IPS-20b (cell line): ENCODE measurements around the gene MET.
"Not testable (repeated sequence)": the region's sequence is repeated elsewhere in the genome, so short reads cannot be mapped to it uniquely, and the experiment has no call there.

ENCODE experiments used
- H3K27ac ChIP-seq: one replicate; pipeline ENCODE4 v1.5.1; 2013; ENCODE audit warnings: low read length
- H3K27me3 ChIP-seq: 2 replicates; pipeline ENCODE4 v1.6.1; 2013; ENCODE audit warnings: mild to moderate bottlenecking, low read length, inconsistent platforms; ENCODE audit not compliant: insufficient read depth
- H3K36me3 ChIP-seq: 2 replicates; pipeline ENCODE4 v1.6.1; 2013; ENCODE audit warnings: low read depth, mild to moderate bottlenecking, inconsistent platforms, low read length, moderate library complexity; ENCODE audit not compliant: insufficient read depth
- H3K4me1 ChIP-seq: 2 replicates; pipeline ENCODE4 v1.6.1; 2013; ENCODE audit warnings: mild to moderate bottlenecking, control low read depth, inconsistent platforms, low read length, moderate library complexity; ENCODE audit not compliant: insufficient read depth
- H3K4me3 ChIP-seq: 2 replicates; pipeline ENCODE4 v1.5.1; 2013; ENCODE audit warnings: mild to moderate bottlenecking, low read length, inconsistent platforms
- H3K9ac ChIP-seq: 2 replicates; pipeline ENCODE4 v1.6.1; 2013; ENCODE audit warnings: low read depth, mild to moderate bottlenecking, inconsistent platforms, low read length, moderate library complexity
- H3K9me3 ChIP-seq: 2 replicates; pipeline ENCODE4 v1.6.1; 2013; ENCODE audit warnings: mild to moderate bottlenecking, low read depth, low read length, inconsistent platforms; ENCODE audit not compliant: insufficient read depth

Gene MET

DNA sequence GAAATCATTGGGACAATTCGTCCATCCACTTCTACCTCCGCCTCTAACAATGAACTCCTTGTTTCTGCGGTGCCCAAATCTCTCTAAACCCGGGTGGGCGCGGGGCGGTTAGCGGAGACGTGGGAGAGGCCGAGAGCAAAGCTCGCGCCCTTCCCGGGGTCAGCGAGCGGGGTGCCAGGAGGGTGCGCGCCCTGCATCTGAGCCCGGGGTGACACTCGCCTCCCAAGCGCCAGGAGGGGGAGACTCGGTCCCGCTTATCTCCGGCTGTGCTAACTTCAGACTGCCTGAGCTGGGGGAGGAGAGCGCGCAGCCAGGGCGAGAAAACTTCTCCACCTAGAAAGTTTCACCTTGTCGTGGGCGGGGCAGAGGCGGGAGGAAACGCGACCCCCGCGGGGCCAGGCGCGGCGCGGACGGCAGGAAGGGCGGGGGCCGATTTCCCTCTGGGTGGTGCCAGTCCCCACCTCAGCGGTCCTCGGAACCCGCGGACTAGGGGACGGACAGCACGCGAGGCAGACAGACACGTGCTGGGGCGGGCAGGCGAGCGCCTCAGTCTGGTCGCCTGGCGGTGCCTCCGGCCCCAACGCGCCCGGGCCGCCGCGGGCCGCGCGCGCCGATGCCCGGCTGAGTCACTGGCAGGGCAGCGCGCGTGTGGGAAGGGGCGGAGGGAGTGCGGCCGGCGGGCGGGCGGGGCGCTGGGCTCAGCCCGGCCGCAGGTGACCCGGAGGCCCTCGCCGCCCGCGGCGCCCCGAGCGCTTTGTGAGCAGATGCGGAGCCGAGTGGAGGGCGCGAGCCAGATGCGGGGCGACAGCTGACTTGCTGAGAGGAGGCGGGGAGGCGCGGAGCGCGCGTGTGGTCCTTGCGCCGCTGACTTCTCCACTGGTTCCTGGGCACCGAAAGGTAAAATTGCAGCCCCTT is at the start of gene MET:
TSS of gene MET (plus strand) at position 516 of the 915 bp plus-strand sequence. CDS start 26,889 bp downstream, outside the sequence.
- H3K27me3 ChIP-seq, result peaks cover 45% of the 10 kb centered on the region
- H3K9ac ChIP-seq, result peak within 1 kb of the TSS; percentile 70; the same call in 1 of the 2 replicates
- H3K36me3 ChIP-seq, result no peaks in the 10 kb centered on the region
- H3K4me3 ChIP-seq, result peak within 1 kb of the TSS; percentile 89
- H3K4me1 ChIP-seq, result no peaks in the 10 kb centered on the region; the same call in 1 of the 2 replicates
- H3K9me3 ChIP-seq, result no peaks in the 10 kb centered on the region
- H3K27ac ChIP-seq, result no peak within 1 kb of the TSS

DNA sequence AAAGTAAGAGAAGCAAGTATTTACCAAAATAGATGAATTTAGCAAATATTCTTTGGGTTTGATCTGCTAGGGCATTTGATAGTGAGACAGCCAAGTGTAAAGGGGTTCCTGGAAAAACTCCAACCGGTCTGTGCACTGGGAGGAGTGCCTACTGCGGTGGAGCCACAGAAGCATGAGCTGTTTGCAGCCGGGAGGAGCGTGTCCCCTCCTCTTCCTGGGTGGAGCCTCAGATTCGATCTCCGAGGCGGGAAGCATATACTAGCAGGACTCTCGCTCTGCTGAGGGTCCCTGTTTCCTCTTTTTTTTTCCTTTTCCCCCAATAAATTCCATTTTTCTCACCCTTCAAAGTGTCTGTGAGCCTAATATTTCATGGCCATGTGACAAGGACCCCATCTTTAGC is 45.1 kb upstream of the MET start:
- H3K27me3 ChIP-seq, result no peaks in the 10 kb centered on the region
- no peaks in the 10 kb centered on the region for H3K9me3 ChIP-seq
- no peak overlapping the region for H3K9ac ChIP-seq
- no peaks in the 10 kb centered on the region for H3K36me3 ChIP-seq
- no peak overlapping the region for H3K27ac ChIP-seq
- no peak overlapping the region for H3K4me3 ChIP-seq
- no peaks in the 10 kb centered on the region for H3K4me1 ChIP-seq

DNA sequence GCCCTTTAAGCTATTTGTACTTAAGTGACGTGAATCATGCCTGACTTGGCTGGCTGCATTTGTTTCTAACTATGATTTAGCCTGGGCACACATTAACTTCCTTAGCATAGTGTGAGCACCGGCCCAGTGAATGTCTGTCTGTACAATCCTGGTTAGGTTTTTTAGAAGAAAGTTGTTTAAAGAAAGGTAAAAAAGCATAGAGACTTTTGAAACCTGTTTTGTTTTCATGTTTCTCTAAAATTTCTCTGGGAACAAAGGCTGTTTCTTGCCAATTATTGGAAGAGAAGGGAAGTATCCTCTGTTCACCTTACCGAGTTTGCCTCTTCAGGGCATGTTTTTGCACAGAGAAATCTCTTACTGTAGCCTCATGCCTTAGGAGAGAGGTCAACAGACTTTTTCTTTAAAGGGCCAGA is 42.9 kb upstream of the MET start:
- no peaks in the 10 kb centered on the region for H3K27me3 ChIP-seq
- H3K27ac ChIP-seq, result no peak overlapping the region
- no peaks in the 10 kb centered on the region for H3K4me1 ChIP-seq
- no peak overlapping the region for H3K9ac ChIP-seq
- no peaks in the 10 kb centered on the region for H3K9me3 ChIP-seq
- H3K4me3 ChIP-seq, result no peak overlapping the region
- no peaks in the 10 kb centered on the region for H3K36me3 ChIP-seq

DNA sequence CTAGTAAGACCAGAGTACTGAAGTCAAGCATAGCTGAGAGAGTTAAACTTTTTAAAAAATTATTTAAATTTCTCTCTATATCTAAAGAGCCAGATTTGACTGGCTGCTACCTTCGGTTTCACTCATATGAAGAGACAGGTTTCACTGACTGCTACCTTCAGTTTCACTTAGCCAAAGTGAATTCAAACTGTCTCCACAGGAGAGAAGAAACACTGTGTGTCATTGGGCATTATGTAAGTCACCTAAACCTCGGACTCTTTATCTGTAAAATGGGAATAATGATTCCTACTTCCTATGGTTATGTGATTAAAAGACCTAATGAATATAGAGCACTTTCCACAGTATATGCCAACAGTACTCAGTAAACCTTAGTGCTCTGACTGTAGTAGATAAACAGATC is 41.6 kb upstream of the MET start:
- Histone ChIP-seq H3K27me3 (no peaks in the 10 kb centered on the region), H3K4me3 (no peak overlapping the region), H3K4me1 (no peaks in the 10 kb centered on the region), H3K36me3 (no peaks in the 10 kb centered on the region), H3K27ac (no peak overlapping the region), H3K9me3 (no peaks in the 10 kb centered on the region), H3K9ac (no peak overlapping the region)

DNA sequence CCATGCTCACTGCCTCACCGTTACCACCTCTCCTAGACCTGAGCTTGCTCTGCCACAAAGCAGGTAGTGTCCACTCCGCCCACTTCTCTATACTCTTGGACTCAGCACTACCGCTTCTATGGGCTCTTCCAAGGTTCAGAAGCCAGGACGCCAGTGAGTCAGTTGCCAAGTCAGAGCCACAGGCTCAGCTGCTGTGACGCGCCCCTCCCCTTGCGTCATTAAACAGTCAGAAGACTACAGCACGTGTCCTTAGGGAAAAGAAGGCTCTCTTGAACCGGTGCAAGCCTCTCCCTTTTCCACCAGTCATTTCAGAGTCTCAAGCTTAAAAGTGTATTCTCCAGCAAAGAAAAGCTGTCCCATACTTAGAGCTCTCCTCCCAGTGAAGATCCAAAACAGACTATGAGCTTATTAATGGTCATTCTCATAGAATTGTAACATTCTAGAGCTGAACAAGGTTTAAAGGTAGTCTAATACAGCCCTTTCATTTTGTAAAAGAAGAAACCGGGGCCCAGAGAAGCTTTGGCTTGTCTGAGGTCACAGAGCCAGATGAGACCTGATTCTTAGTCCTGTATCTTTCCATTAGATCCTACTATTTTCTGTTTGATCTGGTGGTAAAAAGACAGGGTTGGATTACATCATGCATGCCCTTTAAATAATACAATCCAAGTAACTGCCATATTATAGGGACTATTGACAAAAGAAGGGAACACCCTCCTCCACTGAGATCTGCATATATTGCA is 40.9 kb upstream of the MET start:
- no peaks in the 10 kb centered on the region for H3K4me1 ChIP-seq
- H3K9ac ChIP-seq, result no peak overlapping the region
- H3K4me3 ChIP-seq, result no peak overlapping the region
- no peaks in the 10 kb centered on the region for H3K27me3 ChIP-seq
- no peaks in the 10 kb centered on the region for H3K9me3 ChIP-seq
- H3K27ac ChIP-seq, result no peak overlapping the region
- no peaks in the 10 kb centered on the region for H3K36me3 ChIP-seq

DNA sequence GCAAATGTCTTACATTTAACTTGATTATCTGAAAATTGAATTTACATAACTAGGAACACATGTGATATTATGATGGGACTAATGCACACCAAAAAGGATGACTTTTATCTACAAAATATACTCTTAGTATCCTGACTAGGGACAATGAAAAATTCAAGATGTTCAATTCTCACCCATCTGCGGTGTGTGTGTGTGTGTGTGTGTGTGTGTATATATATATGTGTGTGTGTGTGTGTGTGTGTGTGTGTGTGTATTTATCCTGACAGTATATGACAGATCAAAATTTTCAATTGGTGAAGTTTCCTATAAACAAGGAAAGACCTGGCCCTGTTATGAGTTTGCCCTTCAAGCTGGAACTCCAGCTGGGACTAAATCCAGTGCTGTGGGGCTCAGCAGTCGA is 40.3 kb upstream of the MET start:
- H3K9ac ChIP-seq, result no peak overlapping the region
- no peaks in the 10 kb centered on the region for H3K4me1 ChIP-seq
- no peak overlapping the region for H3K27ac ChIP-seq

DNA sequence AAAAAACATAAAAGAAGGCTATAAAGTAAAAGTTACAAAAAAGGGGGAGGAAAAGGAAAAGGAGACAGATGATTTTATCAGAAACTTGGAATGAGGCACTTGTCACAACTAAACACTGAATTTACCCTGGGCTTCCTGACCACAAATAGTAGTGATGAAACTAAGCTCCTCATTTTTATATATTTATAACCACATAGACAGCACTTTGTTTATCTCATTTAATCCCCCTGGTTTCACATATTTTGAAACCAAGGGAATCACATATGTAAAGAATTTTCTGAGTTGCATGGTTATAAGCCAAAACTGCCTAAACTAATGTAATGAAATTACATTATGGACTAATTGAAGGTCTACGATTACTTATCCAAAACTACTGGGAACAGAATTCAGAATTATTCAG is 39.6 kb upstream of the MET start:
- H3K36me3 ChIP-seq, result no peaks in the 10 kb centered on the region
- no peaks in the 10 kb centered on the region for H3K27me3 ChIP-seq
- H3K9ac ChIP-seq, result no peak overlapping the region
- H3K27ac ChIP-seq, result no peak overlapping the region
- no peaks in the 10 kb centered on the region for H3K4me1 ChIP-seq
- no peak overlapping the region for H3K4me3 ChIP-seq
- no peaks in the 10 kb centered on the region for H3K9me3 ChIP-seq

More for the DNA sequence above, 40.3 kb upstream of the MET start:
- no peaks in the 10 kb centered on the region for H3K9me3 ChIP-seq
- no peaks in the 10 kb centered on the region for H3K36me3 ChIP-seq
- no peaks in the 10 kb centered on the region for H3K27me3 ChIP-seq
- H3K4me3 ChIP-seq, result no peak overlapping the region

DNA sequence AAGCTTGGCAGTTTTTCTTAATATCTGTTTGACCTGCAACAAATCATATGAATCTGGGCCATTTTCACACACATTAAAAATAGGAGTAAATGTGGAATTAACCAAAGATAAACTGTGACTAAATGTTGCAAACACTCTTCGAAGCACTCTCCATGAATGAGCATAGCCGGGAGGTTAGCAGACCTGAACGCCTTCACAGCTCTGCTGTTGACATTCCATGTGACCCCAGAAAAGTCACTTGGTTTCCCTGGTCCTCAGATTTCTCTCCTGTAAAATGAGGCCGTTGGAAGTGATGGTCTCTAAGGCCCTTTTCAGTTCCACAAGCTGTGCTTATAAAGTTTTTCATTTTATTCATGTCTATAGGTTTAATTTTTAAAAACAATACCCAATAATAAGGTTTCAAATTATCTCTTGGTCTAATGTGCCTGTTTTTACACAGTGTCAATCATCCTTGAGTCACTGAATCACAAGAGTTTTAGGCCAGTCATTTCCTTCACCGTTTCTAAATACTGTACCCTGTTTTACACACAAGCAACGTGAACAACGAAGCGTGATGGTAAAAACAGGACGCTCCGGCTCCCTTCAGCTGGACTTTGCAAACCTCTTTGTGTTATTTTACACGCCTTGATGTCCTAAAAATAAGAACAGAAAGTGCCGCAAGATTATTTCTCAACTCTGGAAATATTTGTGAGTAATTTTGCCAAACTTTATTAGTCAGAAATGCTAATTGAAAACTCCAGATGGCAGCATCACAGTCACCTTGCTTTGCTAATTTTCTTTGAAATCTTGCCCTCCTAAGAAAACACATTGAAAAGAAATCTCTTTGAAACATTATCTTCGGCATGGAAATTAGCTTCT is 38.6 kb upstream of the MET start:
- H3K27me3 ChIP-seq, result no peaks in the 10 kb centered on the region
- H3K36me3 ChIP-seq, result no peaks in the 10 kb centered on the region
- no peak overlapping the region; the same call in 1 of the 2 replicates for H3K9ac ChIP-seq
- no peak overlapping the region for H3K4me3 ChIP-seq
- H3K4me1 ChIP-seq, result no peaks in the 10 kb centered on the region
- H3K27ac ChIP-seq, result no peak overlapping the region
- no peaks in the 10 kb centered on the region for H3K9me3 ChIP-seq

DNA sequence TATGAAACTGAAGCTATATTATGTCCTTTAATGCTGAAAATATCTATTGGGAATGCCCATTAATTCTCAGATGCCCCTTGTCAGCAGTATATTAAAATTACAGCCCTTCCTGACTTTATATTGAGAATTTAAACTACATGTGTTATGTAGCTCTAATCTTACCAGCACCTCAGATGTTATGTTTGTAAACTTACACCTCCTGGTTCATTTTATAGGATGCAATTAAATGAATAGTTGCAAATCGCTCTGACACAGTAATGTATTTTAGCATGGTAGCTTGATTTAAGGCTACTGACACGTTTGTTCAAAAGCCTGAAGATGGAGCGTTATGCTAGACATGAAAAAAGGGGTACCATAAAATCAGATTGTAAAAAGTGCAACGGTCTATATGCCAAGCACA is 35.0 kb upstream of the MET start:
- Histone ChIP-seq H3K9me3 (peaks cover 4% of the 10 kb centered on the region; the same call in 1 of the 2 replicates), H3K27me3 (no peaks in the 10 kb centered on the region), H3K27ac (no peak overlapping the region), H3K4me1 (no peaks in the 10 kb centered on the region), H3K4me3 (no peak overlapping the region), H3K9ac (no peak overlapping the region), H3K36me3 (no peaks in the 10 kb centered on the region)

DNA sequence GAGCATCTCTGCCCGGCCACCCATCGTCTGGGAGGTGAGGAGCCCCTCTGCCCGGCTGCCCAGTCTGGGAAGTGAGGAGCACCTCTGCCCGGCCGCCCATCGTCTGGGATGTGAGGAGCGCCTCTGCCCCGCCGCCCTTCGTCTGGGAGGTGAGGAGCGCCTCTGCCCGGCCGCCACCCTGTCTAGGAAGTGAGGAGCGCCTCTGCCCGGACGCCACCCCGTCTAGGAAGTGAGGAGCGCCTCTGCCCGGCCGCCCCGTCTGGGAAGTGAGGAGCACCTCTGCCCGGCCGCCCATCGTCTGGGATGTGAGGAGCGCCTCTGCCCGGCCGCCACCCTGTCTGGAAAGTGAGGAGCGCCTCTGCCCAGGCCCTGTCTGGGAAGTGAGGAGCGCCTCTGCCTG is 33.4 kb upstream of the MET start:
- not testable (repeated sequence) for H3K27me3 ChIP-seq, H3K4me1 ChIP-seq, H3K9ac ChIP-seq, H3K36me3 ChIP-seq, H3K9me3 ChIP-seq, H3K27ac ChIP-seq, H3K4me3 ChIP-seq

DNA sequence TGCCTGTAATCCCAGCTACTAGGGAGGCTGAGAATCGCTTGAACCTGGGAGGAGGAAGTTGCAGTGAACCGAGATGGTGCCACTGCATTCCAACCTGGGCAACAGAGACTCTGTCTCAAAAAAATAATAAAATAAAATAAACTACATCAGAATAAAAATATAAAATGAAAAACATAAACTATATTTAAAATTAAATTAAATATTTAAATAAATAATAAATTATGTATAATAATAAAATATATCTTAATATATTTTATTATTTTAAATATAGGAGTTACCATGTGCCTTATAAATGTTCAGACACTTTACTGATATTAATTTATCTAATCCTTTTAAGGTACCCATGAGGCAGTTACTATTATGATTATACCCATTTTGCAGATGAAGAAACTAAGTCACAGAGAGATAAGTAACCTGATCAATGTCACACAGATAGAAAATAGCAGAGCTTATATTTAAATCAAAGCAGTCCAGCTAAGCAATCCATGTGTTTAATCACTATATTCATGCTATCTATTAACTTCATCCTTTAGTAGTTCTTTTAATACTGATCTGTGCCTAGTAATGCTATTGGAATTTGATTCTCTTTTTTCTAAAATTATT is 30.3 kb upstream of the MET start:
- Histone ChIP-seq H3K9me3 (peaks cover 4% of the 10 kb centered on the region; the same call in 1 of the 2 replicates), H3K9ac (no peak overlapping the region), H3K27ac (no peak overlapping the region), H3K27me3 (no peaks in the 10 kb centered on the region), H3K36me3 (no peaks in the 10 kb centered on the region), H3K4me3 (no peak overlapping the region), H3K4me1 (no peaks in the 10 kb centered on the region)
